ENCODE measurements around the gene ATP9A.
"Not testable (repeated sequence)": the region's sequence is repeated elsewhere in the genome, so short reads cannot be mapped to it uniquely, and the experiment has no call there.

The ATP9A gene

DNA sequence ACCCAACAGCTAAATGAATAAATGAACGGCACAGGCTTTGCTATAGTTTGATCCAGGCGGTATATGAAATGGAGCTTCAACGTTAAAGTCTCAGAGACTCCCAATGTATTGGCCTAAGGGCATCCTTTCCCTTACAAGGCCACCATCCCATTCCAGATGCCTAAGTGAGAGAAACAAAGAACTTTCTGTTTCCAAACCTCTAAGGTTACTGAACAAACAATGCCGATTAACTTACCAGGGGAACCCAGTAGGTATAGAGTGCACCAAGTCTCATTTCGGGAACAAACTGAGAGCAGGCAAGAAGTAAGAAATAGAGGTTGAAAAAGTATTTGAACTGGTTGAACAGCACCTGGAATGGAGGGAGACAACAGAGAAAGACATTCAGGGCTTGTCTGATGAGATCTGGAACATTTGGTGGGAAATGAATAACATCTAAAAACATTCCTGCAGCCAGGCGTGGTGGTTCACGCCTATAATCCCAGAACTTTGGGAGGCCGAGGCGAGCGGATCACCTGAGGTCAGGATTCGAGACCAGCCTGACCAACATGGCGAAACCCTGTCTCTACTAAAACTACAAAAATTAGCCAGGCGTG is 42.5 kb downstream of the ATP9A start:
- no peak for DNase-seq (ENCODE audit: low read depth)

DNA sequence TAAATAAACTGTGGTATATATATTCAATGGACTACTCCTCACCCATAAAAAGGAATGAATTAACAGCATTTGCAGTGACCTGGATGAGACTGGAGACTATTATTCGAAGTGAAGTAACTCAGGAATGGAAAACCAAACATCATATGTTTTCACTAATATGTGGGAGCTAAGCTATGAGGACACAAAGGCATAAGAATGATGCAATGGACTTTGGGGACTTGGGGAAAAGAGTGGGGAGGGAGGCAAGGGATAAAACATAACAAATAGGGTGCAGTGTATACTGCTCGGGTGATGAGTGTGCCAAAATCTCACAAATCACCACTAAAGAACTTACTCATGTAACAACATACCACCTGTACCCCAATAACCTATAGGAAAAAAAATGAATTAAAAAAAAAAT is 45.2 kb downstream of the ATP9A start:
- not testable (repeated sequence) for DNase-seq (ENCODE audit: low read depth)

DNA sequence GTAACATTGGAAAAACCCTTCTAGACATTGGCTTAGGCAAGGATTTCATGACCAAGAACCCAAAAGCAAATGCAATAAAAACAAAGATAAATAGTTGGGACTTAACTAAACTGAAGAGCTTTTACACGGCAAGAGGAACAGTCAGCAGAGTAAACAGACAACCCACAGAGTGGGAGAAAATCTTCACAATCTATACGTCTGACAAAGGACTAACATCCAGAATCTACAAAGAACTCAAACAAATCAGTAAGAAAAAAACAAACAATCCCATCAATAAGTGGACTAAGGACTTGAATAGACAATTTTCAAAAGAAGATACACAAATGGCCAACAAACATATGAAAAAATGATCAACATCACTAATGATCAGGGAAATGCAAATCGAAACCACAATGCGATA is 45.9 kb downstream of the ATP9A start:
- DNase-seq (ENCODE audit: low read depth), result not testable (repeated sequence)

DNA sequence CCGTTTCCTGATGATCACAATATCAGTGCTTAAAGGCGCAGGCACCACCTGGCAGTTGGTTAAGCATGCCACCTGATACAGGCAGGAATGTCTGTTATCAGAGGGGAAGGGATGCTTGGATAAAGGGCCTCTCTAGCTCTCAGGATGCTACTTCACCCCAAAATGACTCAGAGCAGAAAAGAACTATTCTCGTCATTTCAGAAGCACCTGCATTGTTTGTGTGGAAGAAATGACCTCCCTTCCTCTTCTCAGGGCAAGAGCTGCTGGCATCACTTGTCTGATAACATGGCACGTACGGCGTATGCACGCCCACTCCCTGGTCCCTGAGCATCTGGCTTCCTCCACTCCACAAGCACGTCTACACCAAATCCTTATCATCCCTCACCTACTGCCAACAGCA is 47.3 kb downstream of the ATP9A start:
- DNase-seq (ENCODE audit: low read depth), result no peak

DNA sequence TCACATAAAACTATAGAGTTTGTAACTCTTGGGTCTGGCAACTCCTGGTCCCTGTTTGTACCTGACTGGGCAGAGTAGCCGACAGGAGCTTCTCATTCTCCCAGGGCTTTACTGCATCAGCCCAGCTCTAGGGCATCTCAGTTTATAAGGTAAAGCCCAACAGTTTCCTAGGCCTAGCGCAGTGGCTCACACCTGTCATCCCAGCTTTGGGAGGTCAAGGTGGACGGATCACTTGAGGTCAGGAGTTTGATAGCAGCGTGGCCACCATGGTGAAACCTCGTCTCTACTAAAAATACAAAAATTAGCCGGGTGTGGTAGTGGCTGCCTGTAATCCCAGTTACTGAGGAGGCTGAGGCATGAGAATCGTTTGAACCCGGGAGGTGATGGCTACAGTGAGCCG is 47.8 kb downstream of the ATP9A start:
- no peak for DNase-seq (ENCODE audit: low read depth)

DNA sequence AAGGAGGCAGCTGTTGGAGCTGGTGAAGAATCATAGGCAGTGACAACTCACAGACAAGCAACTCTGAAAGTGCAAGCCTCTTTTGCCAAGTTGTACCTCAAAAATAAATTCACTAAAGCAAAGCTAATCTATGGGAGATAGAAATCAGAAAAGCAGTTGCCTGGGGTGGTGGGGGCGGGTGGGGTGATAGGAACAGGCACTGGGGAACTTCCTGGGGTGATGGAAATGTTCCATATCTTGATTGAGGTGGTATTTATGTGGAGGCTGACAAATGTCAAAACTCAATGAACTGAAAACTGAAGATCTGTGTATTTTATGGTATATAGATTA is 52.4 kb downstream of the ATP9A start:
- no peak for DNase-seq (ENCODE audit: low read depth)

DNA sequence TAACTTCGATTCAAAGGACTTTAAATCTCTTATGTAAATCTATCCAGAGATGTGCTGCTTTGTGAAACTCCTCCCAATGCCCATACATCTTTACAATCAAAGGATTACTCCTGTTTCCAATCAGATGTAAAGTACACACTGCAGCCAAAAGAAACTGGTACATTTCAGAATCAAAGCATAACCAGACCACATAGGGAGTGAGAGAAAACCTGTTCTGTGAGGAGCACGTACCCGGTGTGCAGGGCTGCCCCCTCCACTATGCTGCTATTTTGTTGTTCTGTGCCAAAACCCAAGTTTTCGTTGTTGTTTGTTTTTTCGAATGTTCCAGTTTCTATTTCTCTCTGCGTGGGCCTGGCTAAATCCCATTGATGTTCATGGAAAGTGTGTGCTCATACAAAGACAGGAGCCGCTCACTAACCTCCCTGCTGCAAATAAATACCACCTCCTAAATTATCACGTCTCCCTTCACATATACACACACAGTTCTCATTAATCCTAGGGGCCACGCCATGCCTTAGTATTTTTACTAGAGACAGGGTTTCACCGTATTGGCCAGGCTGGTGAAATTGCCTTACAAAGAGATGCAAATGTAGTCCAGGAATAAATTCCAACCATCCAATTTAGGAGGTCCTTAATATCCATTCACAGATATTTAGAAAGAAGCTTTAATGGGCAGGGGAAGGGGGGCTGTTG is 52.9 kb downstream of the ATP9A start:
- DNase-seq (ENCODE audit: low read depth), result no peak

DNA sequence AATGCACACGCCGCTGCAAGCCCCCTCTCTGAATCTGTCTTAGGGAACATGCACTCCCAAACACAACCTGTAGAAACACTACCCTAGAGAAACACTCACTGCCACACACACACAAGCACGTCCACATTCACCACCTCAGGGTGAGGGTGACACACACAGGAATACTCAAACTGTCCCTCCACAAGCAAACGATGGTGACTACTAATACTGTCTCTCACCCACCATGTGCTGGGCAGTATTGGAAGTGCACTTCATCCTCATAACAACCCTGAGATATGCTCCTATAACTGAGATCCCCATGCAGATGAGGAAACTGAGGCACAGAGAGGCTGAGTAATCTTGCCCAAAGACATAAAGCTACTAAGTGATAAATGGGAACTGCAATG is 55.0 kb downstream of the ATP9A start:
- DNase-seq (ENCODE audit: low read depth), result no peak

DNA sequence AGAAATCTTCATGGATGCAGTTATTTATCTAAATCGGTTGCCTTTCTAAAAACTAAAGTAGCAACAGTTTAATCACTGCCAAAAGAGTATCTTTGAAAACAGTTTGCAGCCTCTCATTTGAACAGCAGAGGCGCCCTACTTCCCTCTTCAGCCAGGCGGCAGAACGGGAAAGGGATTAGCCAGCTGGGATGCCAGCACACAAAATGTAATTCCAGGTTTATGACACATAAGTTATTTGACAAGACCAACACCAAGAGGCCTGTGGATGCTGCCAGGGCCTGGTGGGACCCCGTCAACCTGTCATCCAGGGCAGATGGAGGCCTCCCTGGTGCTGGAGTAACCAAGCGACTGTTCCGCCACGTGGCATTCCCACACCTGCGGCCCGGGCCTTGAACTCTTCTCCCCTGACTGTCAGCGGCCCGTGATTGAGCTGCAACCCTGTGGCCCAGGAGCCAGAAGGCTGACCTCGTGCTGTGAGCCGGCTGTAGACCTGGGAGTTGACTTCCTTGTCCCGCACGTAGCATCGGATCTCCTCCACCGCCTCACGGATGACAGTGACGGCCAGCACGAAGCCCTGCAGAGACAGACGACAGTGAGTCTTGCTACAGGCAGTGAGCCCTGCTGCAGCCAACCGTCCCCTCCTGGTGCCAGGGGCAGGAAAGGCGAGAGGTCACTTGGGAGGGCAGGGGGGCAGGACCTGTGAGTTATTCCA is 55.5 kb downstream of the ATP9A start:
- no peak for DNase-seq (ENCODE audit: low read depth)

DNA sequence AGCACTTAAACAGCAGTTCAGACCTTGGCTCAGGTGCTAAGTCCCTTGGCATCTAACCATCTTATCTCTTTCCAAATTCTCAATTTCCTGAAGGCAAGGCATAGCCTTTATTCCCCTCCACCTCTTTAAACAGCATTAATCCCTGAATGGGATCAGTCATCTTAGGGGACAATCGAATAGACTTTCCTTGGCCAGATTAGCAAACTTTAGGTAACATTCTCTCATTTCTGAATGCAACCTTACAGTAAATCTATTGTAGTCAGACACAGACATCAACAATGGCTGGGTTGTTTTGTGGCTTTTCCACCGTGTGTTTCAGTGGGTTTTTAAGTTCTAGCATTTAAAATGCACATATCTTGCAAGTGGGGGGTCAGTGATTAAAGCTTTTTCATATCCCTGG is 56.8 kb downstream of the ATP9A start:
- no peak for DNase-seq (ENCODE audit: low read depth)

DNA sequence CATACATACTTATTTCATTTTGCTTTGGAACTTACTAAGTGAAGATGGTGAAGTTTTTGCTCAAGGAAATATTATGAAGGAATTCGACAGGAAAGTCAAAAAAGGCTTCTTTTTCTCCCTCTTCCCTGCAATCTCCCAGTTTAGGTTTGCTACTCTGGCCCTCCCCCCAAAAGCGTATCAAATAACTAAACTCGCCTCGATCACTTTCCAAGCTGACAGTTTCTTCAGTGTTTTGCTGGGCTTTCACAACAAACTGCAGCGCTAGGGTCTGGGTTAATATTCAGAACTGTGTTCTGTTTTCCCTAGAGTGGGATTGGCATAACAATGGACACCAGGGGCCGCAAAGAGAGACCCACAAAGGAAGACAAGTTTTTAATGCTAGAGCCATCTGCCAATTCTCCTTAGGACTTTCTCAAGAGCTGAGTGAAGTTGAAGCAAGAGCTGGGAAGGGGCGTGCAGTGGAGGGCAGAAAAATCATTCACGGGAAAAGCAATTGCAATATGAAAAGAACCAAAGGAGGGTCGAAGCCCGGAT is 57.8 kb downstream of the ATP9A start:
- DNase-seq (ENCODE audit: low read depth), result no peak

DNA sequence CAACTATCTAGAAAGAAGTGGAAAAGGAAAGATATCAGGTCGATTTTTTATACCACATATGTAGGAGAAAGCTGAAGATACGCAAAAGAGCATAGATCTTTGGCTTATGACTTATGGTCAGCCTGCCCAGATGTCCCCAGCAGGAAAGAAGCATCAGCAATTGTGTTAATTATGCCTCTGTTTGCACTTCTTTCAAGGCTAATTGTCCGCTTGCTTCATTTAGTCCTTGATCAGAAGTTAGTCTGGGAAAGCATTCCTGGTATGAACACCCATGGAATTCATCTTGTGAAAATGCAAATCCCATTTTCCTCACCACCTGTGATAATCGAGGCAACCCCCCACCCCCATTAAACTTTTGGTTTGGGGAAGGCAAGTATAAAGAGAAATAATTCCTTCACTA is 62.8 kb downstream of the ATP9A start:
- no peak for DNase-seq (ENCODE audit: low read depth)

DNA sequence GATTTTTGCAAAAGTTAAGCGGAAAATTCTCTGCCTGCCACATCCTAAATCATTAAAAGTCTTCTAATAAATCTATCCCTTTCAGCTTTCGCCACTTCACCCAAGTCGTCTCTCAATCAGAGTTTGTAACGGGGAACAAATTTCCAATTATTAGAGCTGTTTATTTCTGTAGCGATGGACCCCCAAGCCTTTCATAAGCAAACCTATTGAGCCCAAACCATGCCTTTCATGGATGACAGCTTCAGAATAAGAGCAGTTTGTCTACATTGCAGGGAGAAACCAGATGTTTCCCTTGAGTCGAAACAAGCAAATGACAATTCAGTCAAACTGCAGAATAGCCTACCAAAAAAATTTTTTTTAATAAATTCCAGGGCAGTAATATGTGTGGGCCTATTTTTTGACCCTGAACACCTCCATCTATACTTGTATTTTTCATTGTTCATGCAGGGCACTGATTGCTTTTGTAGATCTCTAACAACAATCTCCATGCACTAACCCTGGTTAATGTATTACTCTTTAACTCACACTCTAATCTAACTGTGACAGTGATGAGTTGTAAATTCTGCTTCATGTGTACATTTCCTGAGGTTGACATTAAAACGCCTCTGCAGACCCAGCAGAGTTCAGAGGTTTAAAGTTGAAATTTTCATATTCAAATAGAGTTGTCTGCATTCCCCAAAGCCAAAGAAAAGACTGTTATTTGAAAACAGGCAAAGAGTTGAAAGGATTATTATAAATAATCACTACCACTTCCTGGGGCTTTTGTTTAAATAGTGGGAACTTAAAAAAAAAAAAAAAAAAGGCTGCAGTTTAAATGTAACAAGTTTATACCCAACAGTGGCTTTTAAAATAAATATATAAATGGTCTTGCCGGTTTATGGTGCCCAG is 64.5 kb downstream of the ATP9A start:
- DNase-seq (ENCODE audit: low read depth), result no peak

DNA sequence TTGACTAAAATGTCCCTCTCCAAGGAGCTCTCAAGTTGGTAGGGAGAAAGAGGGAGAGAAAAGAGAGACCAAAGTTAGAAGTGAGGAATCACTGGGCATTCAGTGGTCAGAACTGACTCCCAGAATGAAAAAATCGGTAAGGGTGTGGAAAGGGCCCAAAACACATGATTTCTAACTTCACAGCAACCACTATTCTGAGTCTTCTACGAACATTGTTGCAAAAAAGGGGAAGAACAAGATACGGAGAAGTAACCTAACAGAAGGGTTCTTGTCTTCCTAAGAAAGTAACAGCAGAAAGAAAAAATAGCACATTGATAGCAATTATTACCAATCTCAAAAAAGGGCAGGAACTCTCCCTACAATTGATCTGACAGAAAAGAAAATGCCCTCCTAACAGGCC is 65.6 kb downstream of the ATP9A start:
- no peak for DNase-seq (ENCODE audit: low read depth)

DNA sequence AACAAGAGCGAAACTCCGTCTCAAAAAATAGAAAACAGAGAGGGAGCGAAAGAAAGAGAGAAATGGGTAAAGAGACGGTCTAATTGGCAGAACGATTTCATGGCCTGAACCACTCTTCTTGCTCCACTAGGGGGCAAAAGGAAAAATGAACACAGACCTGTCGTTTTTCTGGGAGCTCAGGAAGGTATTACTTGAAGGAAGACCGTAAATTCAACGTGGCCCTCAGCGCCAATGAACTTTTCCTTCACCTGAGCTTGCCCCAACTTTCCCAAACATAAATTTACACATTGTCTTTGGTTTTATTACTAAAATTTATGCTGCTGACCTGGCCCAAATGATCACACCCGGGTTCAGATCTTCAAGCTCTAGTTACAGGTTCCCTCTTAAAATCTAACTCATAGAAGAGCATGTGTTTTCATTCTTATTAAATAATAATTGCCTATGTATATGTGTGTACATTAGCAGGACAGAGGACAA is 67.3 kb downstream of the ATP9A start:
- no peak for DNase-seq (ENCODE audit: low read depth)

DNA sequence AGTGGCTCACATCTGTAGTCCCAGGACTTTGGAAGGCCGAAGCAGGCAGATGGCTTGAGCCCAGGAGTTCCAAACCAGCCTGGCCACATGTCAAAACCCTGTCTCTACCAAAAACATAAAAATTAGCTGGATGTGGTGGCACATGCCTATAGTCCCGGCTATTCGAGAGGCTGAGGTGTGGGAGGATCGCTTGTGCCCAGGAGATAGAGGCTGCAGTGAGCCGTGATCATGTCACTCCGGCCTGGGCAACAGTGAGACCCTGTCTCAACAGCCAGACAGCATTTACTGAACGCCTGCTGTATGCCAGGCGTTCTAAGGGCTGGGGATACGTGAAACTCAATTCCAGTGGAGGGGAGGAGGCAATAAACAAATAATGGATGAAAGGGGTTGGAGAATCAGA is 69.9 kb downstream of the ATP9A start:
- DNase-seq (ENCODE audit: low read depth), result no peak

DNA sequence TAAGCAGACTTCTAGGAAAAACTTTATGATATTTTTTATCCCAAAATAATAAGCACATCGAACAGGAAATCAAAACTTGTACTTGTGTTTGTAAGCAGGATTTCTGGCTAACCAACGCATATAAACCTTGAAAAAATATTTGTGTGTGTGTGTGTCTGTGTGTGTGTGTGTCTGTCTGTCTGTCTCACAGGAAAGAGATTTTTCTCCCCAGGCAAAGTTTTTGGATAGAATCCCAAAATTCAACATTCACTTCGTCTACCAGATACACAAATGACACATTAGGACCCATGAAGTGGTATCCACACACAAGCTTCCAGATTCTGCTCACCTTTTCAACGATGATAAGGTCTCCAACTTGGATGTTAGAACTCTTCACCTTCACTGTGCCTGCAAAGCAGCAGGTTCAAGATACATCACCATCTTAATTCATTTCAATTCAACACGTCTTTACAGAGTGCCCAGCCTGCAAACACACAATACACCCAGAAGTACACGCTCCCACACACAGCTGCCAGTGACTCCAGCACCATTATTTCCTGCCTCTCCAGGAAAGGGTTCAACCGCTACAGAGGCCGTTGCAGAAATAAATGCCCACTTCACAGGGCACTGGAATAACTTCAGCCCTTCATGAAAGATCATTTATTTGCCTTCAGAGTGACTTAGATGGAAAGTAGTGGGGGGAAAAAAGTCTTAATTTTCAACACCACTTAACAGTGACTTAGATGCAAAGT is 70.9 kb downstream of the ATP9A start:
- no peak for DNase-seq (ENCODE audit: low read depth)

DNA sequence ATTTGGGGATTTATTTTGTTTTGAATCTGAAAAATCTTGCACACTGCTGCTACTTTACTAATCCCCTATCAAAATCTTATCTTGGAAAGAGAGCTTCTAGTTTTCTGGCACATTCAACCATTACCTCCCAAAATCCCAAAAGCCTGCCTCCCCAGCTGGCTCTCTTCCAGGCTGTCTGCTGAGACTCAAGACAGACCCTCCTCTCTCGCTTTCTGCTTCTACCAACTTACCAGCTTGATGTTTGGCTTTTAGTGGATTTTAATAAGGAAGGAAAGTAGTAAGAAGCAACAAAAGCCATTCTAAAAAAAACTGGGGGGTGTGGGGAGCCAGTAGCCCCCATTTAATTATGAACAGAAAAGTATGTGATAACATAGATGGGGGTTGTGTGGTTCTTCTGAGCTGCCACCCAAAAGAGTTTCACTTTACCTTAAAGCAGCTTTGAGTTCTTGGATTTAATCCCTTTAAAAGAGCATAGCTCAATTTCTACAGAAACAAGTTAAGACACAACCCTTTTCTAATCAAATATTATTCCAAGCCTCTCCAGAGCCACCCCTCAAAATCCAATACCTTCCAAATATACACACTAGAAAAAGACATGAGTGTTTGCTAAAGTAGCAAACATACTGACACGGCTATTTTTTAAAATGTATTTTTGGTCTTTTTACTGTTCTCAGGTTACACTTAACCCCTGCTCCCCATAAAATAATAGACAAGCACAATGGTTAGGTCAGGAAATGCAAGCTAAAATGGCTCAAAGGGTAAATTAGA is 71.7 kb downstream of the ATP9A start:
- DNase-seq (ENCODE audit: low read depth), result no peak

DNA sequence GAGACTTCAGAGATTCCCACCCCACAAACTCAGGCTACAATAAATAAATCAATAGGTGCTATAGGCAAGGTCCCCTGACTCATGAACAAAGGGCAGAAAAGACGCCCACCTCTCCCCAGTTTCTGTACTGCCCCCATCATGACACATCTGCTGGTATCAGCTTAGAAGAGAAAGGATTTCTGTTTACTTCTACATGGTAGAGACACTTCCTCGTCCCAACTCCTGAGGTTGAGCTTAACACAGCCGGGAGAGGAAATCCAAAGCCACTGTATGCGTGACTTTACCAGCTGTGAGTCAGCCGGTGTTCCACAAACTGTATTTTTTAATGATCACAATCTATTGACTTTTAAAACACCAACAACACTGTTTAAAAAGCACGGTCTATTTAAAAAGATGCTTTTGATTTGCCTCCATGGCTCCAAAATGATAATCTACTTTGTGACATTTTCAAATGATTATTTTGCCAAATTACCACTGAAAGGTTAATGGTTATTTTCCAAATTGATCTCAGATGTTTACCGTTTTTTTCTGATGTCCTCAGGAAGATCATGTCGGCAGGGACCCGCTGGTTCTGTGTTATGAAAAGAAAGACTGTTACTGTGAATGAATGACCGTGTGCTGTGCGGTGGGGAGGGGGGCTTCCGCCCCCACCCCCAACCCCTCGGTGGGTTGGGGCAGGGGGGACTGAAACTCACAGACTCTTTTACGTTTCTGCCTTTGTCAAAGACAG is 72.5 kb downstream of the ATP9A start:
- no peak for DNase-seq (ENCODE audit: low read depth)

DNA sequence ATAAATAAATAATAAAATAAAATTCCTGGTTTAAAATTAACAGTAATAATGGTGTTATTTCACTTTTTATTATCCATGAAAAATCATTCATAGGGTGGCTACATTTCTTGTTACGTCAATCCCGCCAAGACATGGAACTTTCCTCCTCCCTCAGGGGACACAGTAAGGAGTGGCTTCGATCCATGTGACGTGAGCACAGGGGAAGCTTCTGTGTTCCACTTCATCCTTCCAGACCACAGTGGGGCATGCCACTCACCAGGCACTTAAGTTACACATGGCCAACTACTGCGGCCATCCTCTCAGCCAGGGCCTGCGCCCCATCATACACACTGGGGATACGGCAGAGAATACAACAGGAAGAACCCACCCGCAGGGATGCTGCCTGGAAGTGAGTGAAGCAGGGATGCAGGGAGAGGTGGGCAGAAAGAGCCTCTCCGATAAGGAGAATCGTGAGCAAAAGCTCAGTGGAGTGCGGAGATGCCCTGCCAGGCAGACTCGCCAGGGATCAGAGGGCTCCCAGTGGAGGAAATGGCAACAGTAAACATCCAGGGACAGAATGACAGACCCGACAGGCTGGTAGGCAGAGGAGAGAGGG is 75.3 kb downstream of the ATP9A start:
- no peak for DNase-seq (ENCODE audit: low read depth)
